OCI-LY7 (cell line): Measurements from ENCODE around the gene MYO16. TPM values are rescaled to one million over a fixed set of nuclear protein-coding genes. Genes with fewer than 3 reads are reported as not detected.

Source experiments
- BruUV-seq: library from RNA; stranded (reverse); fragments of 400-500 nt; replicated peaks from 2 replicates; lab custom pipeline; 2021; lab: Mats Ljungman, UMichigan
- CTCF ChIA-PET: fragments of 300-600 bp; sonication (Branson Sonifier 250); formaldehyde crosslinking; loops from one replicate; lab custom pipeline; 2022; ENCODE audit warnings: antibody characterized with exemption; ENCODE audit not compliant: unreplicated experiment; lab: Charles Lee
- POLR2A ChIA-PET: fragments of 300-600 bp; sonication (Branson Sonifier 250); formaldehyde crosslinking; loops from one replicate; lab custom pipeline; 2022; ENCODE audit warnings: antibody characterized with exemption; lab: Charles Lee
- DNase-seq: peaks from one replicate; pipeline ENCODE4 v3.0.0-alpha.2; 2015; ENCODE audit warnings: low spot score
- H2AFZ ChIP-seq: fragments of 200-600 bp; sonication (generic), shearing (Covaris generic); 2 replicates; pipeline ENCODE4 v1.6.1; 2014; ENCODE audit warnings: mild to moderate bottlenecking, antibody characterized with exemption, low read length, moderate library complexity
- H3K27ac ChIP-seq: fragments of 200-600 bp; sonication (generic); 2 replicates; pipeline ENCODE4 v1.5.1; 2014; ENCODE audit warnings: mixed run types, low read depth, mild to moderate bottlenecking, moderate library complexity, low read length, inconsistent platforms; ENCODE audit not compliant: poor library complexity, severe bottlenecking
- H3K36me3 ChIP-seq: fragments of 200-600 bp; sonication (generic); 2 replicates; pipeline ENCODE4 v1.6.1; 2014; ENCODE audit warnings: mild to moderate bottlenecking, antibody characterized with exemption, low read length, moderate library complexity, mixed read lengths; ENCODE audit not compliant: insufficient read depth
- H3K4me1 ChIP-seq: fragments of 200-600 bp; sonication (generic); 2 replicates; pipeline ENCODE4 v1.5.1; 2014; ENCODE audit warnings: mild to moderate bottlenecking, low read length; ENCODE audit not compliant: insufficient read depth, poor library complexity, severe bottlenecking
- H3K4me2 ChIP-seq: fragments of 200-600 bp; sonication (generic); 2 replicates; pipeline ENCODE4 v1.6.1; 2014; ENCODE audit warnings: mild to moderate bottlenecking, low read length
- H3K4me3 ChIP-seq: fragments of 200-600 bp; sonication (generic); 2 replicates; pipeline ENCODE4 v1.5.1; 2014; ENCODE audit warnings: mild to moderate bottlenecking, low read depth, low read length; ENCODE audit not compliant: poor library complexity, severe bottlenecking
- H3K79me2 ChIP-seq: fragments of 200-600 bp; sonication (generic); 2 replicates; pipeline ENCODE4 v1.6.1; 2016; ENCODE audit warnings: low read depth, mild to moderate bottlenecking, low read length, moderate library complexity, mixed read lengths; ENCODE audit not compliant: insufficient read depth
- H3K9me2 ChIP-seq: fragments of 200-600 bp; sonication (generic); 2 replicates; pipeline ENCODE4 v1.6.1; 2016; ENCODE audit warnings: mild to moderate bottlenecking, low read length, mixed read lengths; ENCODE audit not compliant: insufficient read depth
- H3K9me3 ChIP-seq: fragments of 200-600 bp; sonication (generic); 2 replicates; pipeline ENCODE4 v1.6.1; 2014; ENCODE audit warnings: mild to moderate bottlenecking, mixed run types, low read length, mixed read lengths
- H4K20me1 ChIP-seq: fragments of 200-600 bp; sonication (generic); 2 replicates; pipeline ENCODE4 v1.6.1; 2014; ENCODE audit warnings: mild to moderate bottlenecking, antibody characterized with exemption, low read length, moderate library complexity, mixed read lengths; ENCODE audit not compliant: insufficient read depth
- CTCF ChIP-seq: fragments of 200-600 bp; sonication (generic); conservative IDR thresholded peaks from 2 replicates; pipeline ENCODE4 v1.5.1; 2014; ENCODE audit warnings: mild to moderate bottlenecking, antibody characterized with exemption, low read length, moderate library complexity, mixed read lengths
- EZH2phosphoT487 ChIP-seq: fragments of 200-600 bp; sonication (generic); IDR thresholded peaks from 2 replicates; pipeline ENCODE4 v1.6.1; 2018; ENCODE audit warnings: low read depth, borderline replicate concordance, mild to moderate bottlenecking, mixed run types, antibody characterized with exemption, low read length, moderate library complexity, mixed read lengths
- intact Hi-C: fragments of 100-400 bp; cut with micrococcal nuclease; formaldehyde crosslinking; loops from one replicate; pipeline ENCODE4 v1.10.0; 2022; ENCODE audit not compliant: unreplicated experiment
- total RNA-seq, 2 experiments: library from RNA; depleted of rRNA in 1 of 2; stranded (reverse); fragments of >200 nt in 1 of 2; shearing (Covaris generic) in 1 of 2; gene quantifications; 2 replicates each; pipeline ENCODE4 v1.2.3, GENCODE V29; 2014 to 2022

MYO16 gene
- total RNA-seq, 2 experiments from 2014 or later, result 0.06 TPM; not detected in 1

GRCh38 chr13:109205315-109205714 is 575.9 kb downstream of the MYO16 start:
- Histone ChIP-seq H3K36me3 (no peaks in the 10 kb centered on the region), H2AFZ (no peak overlapping the region)
- BruUV-seq, result no TSS peak

GRCh38 chr13:109206616-109207015 is 577.2 kb downstream of the MYO16 start:
- intact Hi-C loops, result no loop called here

More at GRCh38 chr13:109205315-109205714, 575.9 kb downstream of the MYO16 start:
- TF ChIP-seq EZH2phosphoT487 (no peak), CTCF (no peak)
- intact Hi-C loops, result no loop called here
- Histone ChIP-seq H3K9me2 (no peaks in the 10 kb centered on the region), H3K9me3 (no peaks in the 10 kb centered on the region), H3K79me2 (no peaks in the 10 kb centered on the region), H3K4me1 (no peaks in the 10 kb centered on the region), H3K4me2 (no peak overlapping the region), H3K27ac (no peak overlapping the region), H4K20me1 (no peaks in the 10 kb centered on the region), H3K4me3 (no peak overlapping the region)
- ChIA-PET CTCF (no interaction called here), POLR2A (interaction anchor here (0.7 kb wide), 1 partner anchor 224 kb away, joined by 3 read pairs; no protein-coding TSS in a partner anchor)
- no peak for DNase-seq

More at GRCh38 chr13:109206616-109207015, 577.2 kb downstream of the MYO16 start:
- no peaks in the 10 kb centered on the region for H3K36me3 ChIP-seq
- no peak overlapping the region for H3K4me2 ChIP-seq
- H3K27ac ChIP-seq, result no peak overlapping the region
- no peak overlapping the region for H3K4me3 ChIP-seq
- H2AFZ ChIP-seq, result no peak overlapping the region
- no peak for DNase-seq
- no peaks in the 10 kb centered on the region for H3K79me2 ChIP-seq
- no peaks in the 10 kb centered on the region for H3K4me1 ChIP-seq
- CTCF ChIA-PET, result no interaction called here
- no TSS peak for BruUV-seq
- no peaks in the 10 kb centered on the region for H4K20me1 ChIP-seq
- POLR2A ChIA-PET, result no interaction called here
- no peaks in the 10 kb centered on the region for H3K9me2 ChIP-seq
- TF ChIP-seq CTCF (no peak), EZH2phosphoT487 (no peak)
- no peaks in the 10 kb centered on the region for H3K9me3 ChIP-seq
